Urinary bladder (tissue), 4 donors: ENCODE results near the gene OBSCN. TPM values are rescaled to one million over a fixed set of nuclear protein-coding genes. Genes with fewer than 3 reads are reported as not detected.
A peak's percentile ranks its signal among the peaks of the same experiment; 100 is the strongest.

Experiments
- DNase-seq: peaks from one replicate; pipeline ENCODE4 v3.0.0-alpha.2; 2015; ENCODE audit errors: extremely low spot score
- H3K27ac ChIP-seq: one replicate; pipeline ENCODE4 v1.5.1; 2013; ENCODE audit warnings: low read depth, mild to moderate bottlenecking, moderate library complexity
- H3K36me3 ChIP-seq: one replicate; pipeline ENCODE4 v1.6.1; 2013; ENCODE audit warnings: mild to moderate bottlenecking, moderate library complexity; ENCODE audit not compliant: insufficient read depth
- H3K4me1 ChIP-seq: one replicate; pipeline ENCODE4 v1.6.1; 2013; ENCODE audit warnings: mild to moderate bottlenecking, moderate library complexity; ENCODE audit not compliant: insufficient read depth
- H3K4me3 ChIP-seq: one replicate; pipeline ENCODE4 v1.5.1; 2013; ENCODE audit warnings: low read depth, low read length
- WGBS: extraction: QIAGEN DNeasy Blood & Tissue Kit; methylation state at CpG from one replicate; pipeline ENCODE4 v1.1.7; 2013; 5-methylcytosine and 5-hydroxymethylcytosine counted together
- polyA plus RNA-seq: library from polyadenylated mRNA; stranded (reverse); fragments of 200-250 nt; gene quantifications from one replicate; pipeline ENCODE4 v1.2.3, GENCODE V29; 2013
- total RNA-seq: library from RNA; depleted of rRNA; stranded (reverse); fragments of >200 nt; gene quantifications from one replicate; pipeline ENCODE4 v1.2.3, GENCODE V29; 2014
- donor health status: healthy with polysubstance abuse.
- donor health status: healthy.

The OBSCN gene
- total and polyA plus RNA-seq, 2 donors = 8.4 to 29.1 TPM

- DNase-seq = no peak
- H3K4me1 ChIP-seq = peaks cover 2% of the 10 kb centered on the region
- H3K36me3 ChIP-seq = peaks cover 9% of the 10 kb centered on the region
- no peak overlapping the region for H3K27ac ChIP-seq
- H3K4me3 ChIP-seq = no peak overlapping the region
- WGBS = 91% methylated on average over 6 of the region's 6 CpGs
These were observed 190.1 kb downstream of the OBSCN start for GRCh38 chr1:228397966-228398365.

- H3K36me3 ChIP-seq = peaks cover 9% of the 10 kb centered on the region
- no peak overlapping the region for H3K4me3 ChIP-seq
- no peak for DNase-seq
These were observed 191.1 kb downstream of the OBSCN start for GRCh38 chr1:228398741-228399461.

GRCh38 chr1:228399531-228400236 is 191.8 kb downstream of the OBSCN start:
- WGBS = 94% methylated on average over 14 of the region's 14 CpGs
- H3K4me3 ChIP-seq = no peak overlapping the region
- peaks cover 5% of the 10 kb centered on the region for H3K36me3 ChIP-seq
- H3K27ac ChIP-seq = no peak overlapping the region
- DNase-seq = no peak
- H3K4me1 ChIP-seq = no peaks in the 10 kb centered on the region

More at GRCh38 chr1:228398741-228399461, 191.1 kb downstream of the OBSCN start:
- 90% methylated on average over 12 of the region's 12 CpGs for WGBS
- H3K27ac ChIP-seq = no peak overlapping the region
- H3K4me1 ChIP-seq = no peaks in the 10 kb centered on the region

GRCh38 chr1:228400237-228400651 is 192.4 kb downstream of the OBSCN start:
- DNase-seq = no peak
- no peak overlapping the region for H3K27ac ChIP-seq
- peaks cover 5% of the 10 kb centered on the region for H3K36me3 ChIP-seq
- H3K4me3 ChIP-seq = no peak overlapping the region
- 91% methylated on average over 11 of the region's 11 CpGs for WGBS
- peaks cover 3% of the 10 kb centered on the region for H3K4me1 ChIP-seq

GRCh38 chr1:228400692-228401454 is 193.0 kb downstream of the OBSCN start:
- peaks cover 3% of the 10 kb centered on the region for H3K4me1 ChIP-seq
- peaks cover 5% of the 10 kb centered on the region for H3K36me3 ChIP-seq
- WGBS = 87% methylated on average over 19 of the region's 19 CpGs
- no peak for DNase-seq
- no peak overlapping the region for H3K27ac ChIP-seq
- H3K4me3 ChIP-seq = no peak overlapping the region

GRCh38 chr1:228401782-228402640 is 194.2 kb downstream of the OBSCN start:
- Histone ChIP-seq H3K27ac (no peak overlapping the region), H3K4me1 (peaks cover 3% of the 10 kb centered on the region), H3K36me3 (peaks cover 3% of the 10 kb centered on the region), H3K4me3 (no peak overlapping the region)
- 95% methylated on average over 14 of the region's 14 CpGs for WGBS
- no peak for DNase-seq

- peaks cover 3% of the 10 kb centered on the region for H3K4me1 ChIP-seq
- no peak for DNase-seq
- no peak overlapping the region for H3K4me3 ChIP-seq
- peaks cover 3% of the 10 kb centered on the region for H3K36me3 ChIP-seq
- WGBS = 86% methylated on average over 5 of the region's 5 CpGs
- H3K27ac ChIP-seq = no peak overlapping the region
These were observed 194.8 kb downstream of the OBSCN start for GRCh38 chr1:228402641-228403025.

GRCh38 chr1:228403231-228403631 is 195.4 kb downstream of the OBSCN start:
- H3K36me3 ChIP-seq = peaks cover 3% of the 10 kb centered on the region
- DNase-seq = no peak
- 93% methylated on average over 9 of the region's 9 CpGs for WGBS
- peaks cover 3% of the 10 kb centered on the region for H3K4me1 ChIP-seq
- H3K27ac ChIP-seq = no peak overlapping the region
- no peak overlapping the region for H3K4me3 ChIP-seq

- no peak overlapping the region for H3K27ac ChIP-seq
- whole genome bisulfite sequencing = 91% methylated on average over 3 of the region's 3 CpGs
- peaks cover 3% of the 10 kb centered on the region for H3K4me1 ChIP-seq
- peaks cover 3% of the 10 kb centered on the region for H3K36me3 ChIP-seq
- no peak for DNase-seq
- H3K4me3 ChIP-seq = no peak overlapping the region
These were observed 196.4 kb downstream of the OBSCN start for GRCh38 chr1:228404107-228404720.

- H3K36me3 ChIP-seq = no peaks in the 10 kb centered on the region
- peak overlapping the region; percentile 91 for H3K4me3 ChIP-seq
- 31% methylated on average over 11 of the region's 11 CpGs for WGBS
- peaks cover 3% of the 10 kb centered on the region for H3K4me1 ChIP-seq
- H3K27ac ChIP-seq = no peak overlapping the region
- no peak for DNase-seq
These were observed 197.5 kb downstream of the OBSCN start for GRCh38 chr1:228405200-228405978.

GRCh38 chr1:228405979-228406228 is 198.1 kb downstream of the OBSCN start:
- WGBS = under 1% methylated on average over 21 of the region's 21 CpGs
- no peak overlapping the region for H3K27ac ChIP-seq
- H3K4me1 ChIP-seq = peaks cover 3% of the 10 kb centered on the region
- H3K36me3 ChIP-seq = no peaks in the 10 kb centered on the region
- peak overlapping the region; percentile 91 for H3K4me3 ChIP-seq
- DNase-seq = no peak
